Measurements from ENCODE around the gene RAPGEF2. TPM values are rescaled to one million over a fixed set of nuclear protein-coding genes. Genes with fewer than 3 reads are reported as not detected.

The RAPGEF2 gene
- total and polyA plus RNA-seq, 8 donors = 4.3 to 27.5 (median 13.9) TPM

GRCh38 chr4:159222043-159222552, 119.2 kb downstream of the RAPGEF2 start:
- FAIRE-seq (no peak), DNase-seq (no peak), ATAC-seq (no peak)
- H3K36me3 ChIP-seq = no peaks in the 10 kb centered on the region
- WGBS, 2 donors = 79 to 82% methylated on average over 4 of the region's 4 CpGs
- no peaks in the 10 kb centered on the region for H3K27me3 ChIP-seq
- H3K4me1 ChIP-seq = peaks cover 0 to 2% (median under 1%) of the 10 kb centered on the region in 3 donors
- intact Hi-C loops (cut with DNase I) = no loop called here
- H3K27ac ChIP-seq = no peak overlapping the region
- no peak for TF ChIP-seq CTCF (IDR thresholded peaks at IDR 0.05)
- no peaks in the 10 kb centered on the region for H3K9me3 ChIP-seq
- H3K4me3 ChIP-seq = no peak overlapping the region

DNA sequence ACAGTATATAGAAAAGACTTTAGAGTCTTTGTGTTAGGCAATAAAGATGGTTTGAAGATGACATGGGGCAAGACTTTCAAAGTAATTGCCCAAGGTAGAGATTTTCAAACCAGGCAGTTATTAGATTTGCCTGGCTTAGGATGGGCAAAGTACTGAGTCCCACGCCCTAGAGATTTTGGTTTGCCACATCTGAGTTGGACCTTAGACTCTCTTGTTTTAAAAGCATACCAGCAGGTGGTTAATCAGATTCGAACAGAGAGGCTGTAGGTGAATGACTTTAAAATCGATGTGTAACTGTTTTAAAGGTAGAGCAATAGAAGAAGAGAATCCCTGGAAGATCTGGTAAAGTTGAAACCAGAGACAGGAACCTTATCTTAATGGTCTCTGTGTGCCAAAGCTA, 121.5 kb downstream of the RAPGEF2 start:
- FAIRE-seq (no peak), DNase-seq (no peak), ATAC-seq (no peak)
- H3K9me3 ChIP-seq = no peaks in the 10 kb centered on the region
- peaks cover 7 to 15% (median 8%) of the 10 kb centered on the region in 3 donors for H3K4me1 ChIP-seq
- H3K36me3 ChIP-seq = no peaks in the 10 kb centered on the region
- no peak for TF ChIP-seq CTCF (IDR thresholded peaks at IDR 0.05)
- intact Hi-C loops (cut with DNase I) = no loop called here
- no peaks in the 10 kb centered on the region for H3K27me3 ChIP-seq
- no peak overlapping the region for H3K4me3 ChIP-seq
- no peak overlapping the region for H3K27ac ChIP-seq
- 80 to 84% methylated on average over 3 of the region's 3 CpGs for WGBS, 2 donors

DNA sequence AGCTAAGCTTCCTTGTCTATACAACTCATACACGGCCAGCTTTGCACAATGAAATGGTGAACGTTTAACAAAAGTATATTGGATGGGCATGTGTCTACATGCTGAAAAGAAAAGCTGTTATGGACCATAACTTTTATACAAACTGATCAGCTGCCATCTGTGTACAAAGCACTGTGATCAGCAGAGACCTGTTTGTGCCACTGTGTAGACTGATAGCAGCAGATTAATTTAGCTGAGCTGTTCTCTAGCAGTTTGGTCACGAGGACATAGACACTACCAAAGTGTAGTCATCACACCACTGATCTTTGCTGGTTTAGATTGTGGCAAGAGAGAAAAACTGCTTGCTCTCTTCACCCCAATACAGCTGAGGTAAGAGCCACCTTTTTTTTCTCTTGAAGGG, 124.5 kb downstream of the RAPGEF2 start:
- no peaks in the 10 kb centered on the region for H3K36me3 ChIP-seq
- intact Hi-C loops (cut with DNase I) = no loop called here
- no peak for DNase-seq
- 8 to 10% methylated on average over 3 of the region's 3 CpGs for WGBS, 2 donors
- peaks cover 7 to 15% (median 8%) of the 10 kb centered on the region in 3 donors for H3K4me1 ChIP-seq
- no peaks in the 10 kb centered on the region for H3K9me3 ChIP-seq
- H3K27ac ChIP-seq = peak overlapping the region in 3 of 4 donors; percentile 34 to 67 (median 66)
- no peak for FAIRE-seq
- peak overlapping the region in 2 of 4 donors; percentile 10 to 25 for H3K4me3 ChIP-seq
- H3K27me3 ChIP-seq = no peaks in the 10 kb centered on the region
- peak; percentile 41 to 71 (median 62) for ATAC-seq
- TF ChIP-seq CTCF (IDR thresholded peaks at IDR 0.05) = no peak

- ATAC-seq = peak; percentile 89 to 97 (median 96)
- peak overlapping the region; percentile 4 to 67 (median 50) for H3K27ac ChIP-seq
- no peaks in the 10 kb centered on the region for H3K27me3 ChIP-seq
- no peak for FAIRE-seq
- intact Hi-C loops (cut with DNase I) = no loop called here
- no peaks in the 10 kb centered on the region for H3K9me3 ChIP-seq
- H3K4me1 ChIP-seq = peaks cover 7 to 15% (median 8%) of the 10 kb centered on the region in 3 donors
- no peak for TF ChIP-seq CTCF (IDR thresholded peaks at IDR 0.05)
- H3K4me3 ChIP-seq = peak overlapping the region in 2 of 4 donors; percentile 10 to 25
- WGBS, 2 donors = 7 to 9% methylated on average over 11 of the region's 11 CpGs
- peak; percentile 55 to 75 (median 69) for DNase-seq
- H3K36me3 ChIP-seq = no peaks in the 10 kb centered on the region
Observed at GRCh38 chr4:159227984-159228383, 125.1 kb downstream of the RAPGEF2 start.

DNA sequence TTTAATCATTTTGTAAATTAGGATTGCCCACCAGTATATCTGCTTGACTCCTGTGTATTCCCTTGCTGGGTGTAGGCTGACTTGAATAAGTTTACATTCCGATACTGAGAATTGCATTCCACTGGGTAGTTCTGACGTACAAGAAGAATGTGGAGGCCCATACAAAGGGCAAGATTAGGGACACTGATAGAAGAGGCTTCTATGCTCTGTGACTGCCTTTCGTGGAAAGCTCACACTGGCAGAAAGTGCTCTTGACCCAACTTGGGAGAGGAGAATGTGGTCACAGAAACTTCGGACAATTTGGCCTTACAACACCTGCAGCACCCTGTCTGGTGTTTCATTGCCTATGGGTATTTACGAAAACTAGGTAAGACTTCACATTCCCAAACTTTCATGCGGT, 126.3 kb downstream of the RAPGEF2 start:
- DNase-seq = no peak
- no peak for TF ChIP-seq CTCF (IDR thresholded peaks at IDR 0.05)
- intact Hi-C loops (cut with DNase I) = no loop called here
- no peak for ATAC-seq
- Histone ChIP-seq H3K27ac (peak overlapping the region in 1 of 4 donors; percentile 67), H3K9me3 (no peaks in the 10 kb centered on the region), H3K4me1 (peaks cover 7 to 15% (median 8%) of the 10 kb centered on the region in 3 donors), H3K27me3 (no peaks in the 10 kb centered on the region), H3K4me3 (no peak overlapping the region), H3K36me3 (no peaks in the 10 kb centered on the region)
- 68 to 69% methylated on average over 6 of the region's 6 CpGs for WGBS, 2 donors
- FAIRE-seq = no peak
